Stimulated activated naive B cell treated with anti-CD40 and anti-IgM and Interleukin-4, amounts not matched to agents 10 μg/mL and 1 μg/mL and 100 μg/mL, for 72 hours (primary cell): ENCODE results near the gene USP19.

Experiments used
- ATAC-seq, 2 donors: fragments of 150-1000 bp; cut with Tn5 transposase; replicated peaks; 2 replicates each; pipeline ENCODE4 v1.10.0; 2021; ENCODE audit warnings: moderate library complexity in 1 of 2
- DNase-seq: peaks from one replicate; pipeline ENCODE4 v3.0.0; 2021
- H3K27ac Mint-ChIP-seq: one replicate; pipeline ENCODE4 v1.8.0; 2022; ENCODE audit warnings: mild to moderate bottlenecking, mixed read lengths
- H3K27me3 Mint-ChIP-seq, 2 donors: one replicate each; pipeline ENCODE4 v1.8.0; 2022; ENCODE audit warnings: mixed read lengths in 2 of 2
- H3K36me3 Mint-ChIP-seq, 2 donors: one replicate each; pipeline ENCODE4 v1.8.0; 2022; ENCODE audit warnings: mixed read lengths in 2 of 2, mild to moderate bottlenecking in 1 of 2
- H3K4me1 Mint-ChIP-seq, 2 donors: one replicate each; pipeline ENCODE4 v1.8.0; 2022; ENCODE audit warnings: mixed read lengths in 2 of 2, mild to moderate bottlenecking in 1 of 2
- H3K4me3 Mint-ChIP-seq, 2 donors: one replicate each; pipeline ENCODE4 v1.8.0; 2022; ENCODE audit warnings: mild to moderate bottlenecking in 2 of 2, mixed read lengths in 2 of 2, moderate library complexity in 1 of 2
- H3K9me3 Mint-ChIP-seq, 2 donors: one replicate each; pipeline ENCODE4 v1.8.0; 2022; ENCODE audit warnings: mixed read lengths in 2 of 2, mild to moderate bottlenecking in 1 of 2

The USP19 gene, protein sequence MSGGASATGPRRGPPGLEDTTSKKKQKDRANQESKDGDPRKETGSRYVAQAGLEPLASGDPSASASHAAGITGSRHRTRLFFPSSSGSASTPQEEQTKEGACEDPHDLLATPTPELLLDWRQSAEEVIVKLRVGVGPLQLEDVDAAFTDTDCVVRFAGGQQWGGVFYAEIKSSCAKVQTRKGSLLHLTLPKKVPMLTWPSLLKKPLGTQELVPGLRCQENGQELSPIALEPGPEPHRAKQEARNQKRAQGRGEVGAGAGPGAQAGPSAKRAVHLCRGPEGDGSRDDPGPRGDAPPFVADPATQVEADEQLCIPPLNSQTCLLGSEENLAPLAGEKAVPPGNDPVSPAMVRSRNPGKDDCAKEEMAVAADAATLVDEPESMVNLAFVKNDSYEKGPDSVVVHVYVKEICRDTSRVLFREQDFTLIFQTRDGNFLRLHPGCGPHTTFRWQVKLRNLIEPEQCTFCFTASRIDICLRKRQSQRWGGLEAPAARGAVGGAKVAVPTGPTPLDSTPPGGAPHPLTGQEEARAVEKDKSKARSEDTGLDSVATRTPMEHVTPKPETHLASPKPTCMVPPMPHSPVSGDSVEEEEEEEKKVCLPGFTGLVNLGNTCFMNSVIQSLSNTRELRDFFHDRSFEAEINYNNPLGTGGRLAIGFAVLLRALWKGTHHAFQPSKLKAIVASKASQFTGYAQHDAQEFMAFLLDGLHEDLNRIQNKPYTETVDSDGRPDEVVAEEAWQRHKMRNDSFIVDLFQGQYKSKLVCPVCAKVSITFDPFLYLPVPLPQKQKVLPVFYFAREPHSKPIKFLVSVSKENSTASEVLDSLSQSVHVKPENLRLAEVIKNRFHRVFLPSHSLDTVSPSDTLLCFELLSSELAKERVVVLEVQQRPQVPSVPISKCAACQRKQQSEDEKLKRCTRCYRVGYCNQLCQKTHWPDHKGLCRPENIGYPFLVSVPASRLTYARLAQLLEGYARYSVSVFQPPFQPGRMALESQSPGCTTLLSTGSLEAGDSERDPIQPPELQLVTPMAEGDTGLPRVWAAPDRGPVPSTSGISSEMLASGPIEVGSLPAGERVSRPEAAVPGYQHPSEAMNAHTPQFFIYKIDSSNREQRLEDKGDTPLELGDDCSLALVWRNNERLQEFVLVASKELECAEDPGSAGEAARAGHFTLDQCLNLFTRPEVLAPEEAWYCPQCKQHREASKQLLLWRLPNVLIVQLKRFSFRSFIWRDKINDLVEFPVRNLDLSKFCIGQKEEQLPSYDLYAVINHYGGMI (N-terminal part only)

DNA sequence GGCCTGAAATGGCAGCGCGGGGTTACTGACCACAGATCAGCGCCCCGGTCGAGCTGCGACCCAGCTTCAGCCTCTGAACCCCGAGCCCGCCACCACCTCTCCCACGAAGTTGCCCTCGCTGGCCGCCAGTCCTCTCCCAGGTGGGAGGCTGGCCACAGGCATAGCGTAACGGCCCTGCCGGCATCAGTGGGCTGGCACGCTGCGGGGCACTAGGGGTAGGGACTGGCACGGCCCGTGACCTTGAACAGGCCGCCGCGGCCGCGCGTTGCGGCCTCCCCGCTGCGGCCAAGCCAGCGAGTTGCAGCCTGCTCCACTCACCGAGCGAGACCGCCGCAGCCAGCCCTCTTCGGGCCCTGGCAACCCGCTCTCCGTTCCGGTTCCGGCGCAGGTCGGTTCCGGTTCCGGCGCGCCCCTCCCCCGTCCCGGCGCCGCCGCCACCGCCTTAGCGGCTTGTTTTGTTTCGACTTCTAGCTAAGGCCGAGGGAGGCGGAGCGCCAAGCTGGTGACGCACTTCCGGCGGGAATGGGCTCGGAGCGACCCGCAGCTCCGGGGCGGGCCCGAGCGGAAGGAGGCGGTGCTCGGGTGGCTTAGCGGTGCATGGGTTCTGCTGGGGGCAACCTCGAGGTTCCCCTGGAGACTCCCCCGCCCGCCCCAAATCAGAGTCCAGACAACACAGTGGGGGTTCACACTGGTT lies at the start of gene USP19:
TSS of gene USP19 (minus strand) at position 386 of the 694 bp plus-strand sequence. CDS start 1,678 bp downstream, outside the sequence.
- Mint-ChIP-seq H3K4me3 (peak within 1 kb of the TSS; percentile 86 to 88), H3K4me1 (peaks cover 11 to 23% of the 10 kb centered on the region in 2 donors), H3K27me3 (no peaks in the 10 kb centered on the region), H3K36me3 (peaks cover 23% of the 10 kb centered on the region in 2 donors), H3K9me3 (no peaks in the 10 kb centered on the region), H3K27ac (peak within 1 kb of the TSS; percentile 94)
- peak; percentile 93 for DNase-seq
- peak; percentile 95 to 96 for ATAC-seq

DNA sequence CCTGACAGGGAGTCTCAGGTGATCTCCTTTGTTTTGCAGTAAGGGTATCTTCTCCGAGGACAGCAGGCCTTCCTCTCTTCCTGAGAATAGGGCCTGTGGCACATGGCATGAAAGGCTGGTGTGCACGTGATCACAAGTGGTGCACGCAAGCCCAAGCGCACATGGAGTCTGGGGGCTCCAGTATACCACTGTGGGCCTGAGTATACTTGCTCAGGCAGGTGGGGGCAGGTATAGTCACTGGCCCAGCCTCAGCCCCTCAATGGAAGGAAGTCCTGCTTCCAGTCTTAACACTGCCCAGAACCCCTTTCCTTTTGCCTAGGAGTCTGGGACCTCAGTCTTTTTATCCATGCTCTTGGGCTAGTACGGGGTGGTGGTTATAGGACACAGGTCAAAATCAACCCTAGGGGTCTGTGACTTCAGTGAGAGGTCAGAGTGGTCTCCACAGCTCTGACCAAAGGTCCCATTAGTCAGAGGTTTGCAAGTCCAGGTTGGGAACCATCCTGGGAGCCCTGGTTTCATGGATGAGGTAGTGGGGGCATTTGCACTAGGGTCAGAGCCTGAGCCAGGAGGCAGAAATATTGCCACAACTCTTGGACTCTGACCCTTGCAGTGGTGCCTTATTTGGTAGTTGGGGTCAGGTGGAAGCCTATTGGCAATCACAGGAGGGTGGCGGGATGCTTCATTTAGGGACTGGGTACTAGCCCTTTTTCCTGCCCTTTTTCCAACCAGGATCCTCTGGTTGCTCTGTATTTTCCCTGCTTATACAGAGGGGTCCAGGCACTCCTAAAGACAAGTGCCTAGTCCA lies 46.3 kb upstream of the USP19 start:
- peaks cover 13 to 31% of the 10 kb centered on the region in 2 donors for H3K36me3 Mint-ChIP-seq
- H3K4me3 Mint-ChIP-seq, result peak overlapping the region; percentile 88 to 91
- H3K9me3 Mint-ChIP-seq, result no peaks in the 10 kb centered on the region
- DNase-seq, result no peak
- H3K27me3 Mint-ChIP-seq, result peaks cover 0 to 5% of the 10 kb centered on the region in 2 donors
- H3K4me1 Mint-ChIP-seq, result peaks cover 27 to 44% of the 10 kb centered on the region in 2 donors
- no peak for ATAC-seq
- H3K27ac Mint-ChIP-seq, result peak overlapping the region; percentile 96

DNA sequence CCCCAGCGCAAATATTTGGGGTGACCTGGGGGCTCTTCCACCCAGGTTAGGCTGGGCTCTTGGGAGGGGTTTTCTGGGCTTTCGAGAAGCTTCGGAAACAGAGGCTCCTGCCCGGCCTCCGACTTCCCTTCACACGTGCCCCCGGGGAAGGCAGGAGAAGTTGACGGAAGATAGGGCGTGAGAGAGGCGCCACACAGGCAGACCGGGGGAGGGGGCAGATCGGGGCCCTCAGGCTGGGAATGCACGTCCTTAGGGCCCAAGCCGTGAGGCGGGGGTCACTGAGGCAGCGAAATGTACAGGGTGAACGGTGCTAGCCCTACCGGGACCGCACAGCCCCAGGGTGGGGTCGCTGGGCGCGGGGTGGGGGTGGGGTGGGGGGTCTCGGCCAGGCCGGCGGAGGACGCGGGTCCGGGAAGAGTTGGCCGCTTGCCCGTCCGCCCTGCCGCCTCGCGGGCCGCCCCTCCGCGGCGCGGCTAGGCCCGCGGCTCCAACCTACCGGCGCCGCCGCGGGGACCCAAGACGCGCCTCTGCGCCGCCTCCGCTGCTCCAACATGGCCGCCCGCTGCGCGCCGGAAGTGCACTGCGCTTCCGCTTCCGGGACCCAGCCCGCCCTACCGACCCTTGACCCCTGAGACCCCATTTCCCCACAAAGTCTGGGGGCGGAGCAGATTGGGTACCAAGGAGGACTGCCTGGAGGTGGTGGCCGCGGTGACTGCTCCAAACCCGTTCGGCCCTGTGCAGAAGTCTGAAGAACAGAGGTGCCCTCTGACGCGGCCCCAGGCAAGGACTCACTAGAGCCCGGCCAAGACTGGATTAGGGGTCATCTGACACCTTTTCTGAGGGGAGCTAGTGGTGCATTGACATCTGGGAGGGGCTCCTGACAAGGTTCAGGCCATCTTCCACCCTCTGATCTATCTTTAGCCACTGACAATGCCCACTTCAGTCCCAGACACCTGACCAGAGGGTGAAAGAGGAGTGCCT lies 45.4 kb upstream of the USP19 start, which contains the start of gene CCDC71:
TSS of gene CCDC71 (minus strand) at position 561 of the 981 bp plus-strand sequence. CDS start 2,123 bp downstream, outside the sequence.
- H3K27ac Mint-ChIP-seq, result peak within 1 kb of the TSS; percentile 98
- H3K9me3 Mint-ChIP-seq, result no peaks in the 10 kb centered on the region
- peaks cover 0 to 5% of the 10 kb centered on the region in 2 donors for H3K27me3 Mint-ChIP-seq
- peaks cover 28 to 44% of the 10 kb centered on the region in 2 donors for H3K4me1 Mint-ChIP-seq
- peak within 1 kb of the TSS; percentile 93 to 99 for H3K4me3 Mint-ChIP-seq
- ATAC-seq (peak; percentile 88 to 89), DNase-seq (peak; percentile 73)
- H3K36me3 Mint-ChIP-seq, result peaks cover 13 to 39% of the 10 kb centered on the region in 2 donors

DNA sequence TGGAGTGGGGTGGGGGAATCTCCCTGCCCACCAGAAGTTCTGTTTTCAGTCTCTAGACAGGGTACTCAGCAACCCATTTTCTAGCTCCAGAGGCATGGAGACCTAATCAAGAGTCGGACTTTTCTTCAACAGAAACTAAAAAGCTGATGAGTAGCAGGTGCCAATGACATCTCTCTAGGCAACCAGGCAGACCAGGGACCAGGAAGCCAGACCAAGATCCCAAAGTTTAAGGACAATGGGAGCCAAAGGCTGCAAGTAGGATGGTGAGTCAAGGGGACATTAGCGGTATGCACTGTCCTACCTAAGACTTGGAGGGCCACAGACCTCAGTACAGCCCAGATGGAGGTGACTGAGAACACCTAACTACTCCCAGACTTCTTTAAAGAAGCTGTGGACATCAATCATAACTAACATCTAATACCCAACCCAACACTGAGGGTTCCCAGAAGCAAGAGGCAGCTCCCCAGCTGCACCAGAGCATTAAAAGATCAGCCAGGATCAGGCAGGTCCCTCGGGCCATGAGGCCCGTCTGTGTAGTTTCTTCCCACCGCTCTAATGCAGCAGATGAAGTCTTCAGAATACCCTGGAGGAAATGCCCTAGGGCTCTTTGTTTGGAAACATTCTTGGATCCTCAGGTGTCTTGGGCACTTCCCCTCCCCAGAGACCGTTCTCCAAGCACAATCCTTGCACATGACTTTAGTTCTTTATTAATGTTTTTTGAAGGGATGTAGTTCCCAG lies 44.5 kb upstream of the USP19 start:
- H3K36me3 Mint-ChIP-seq, result peaks cover 13 to 40% of the 10 kb centered on the region in 2 donors
- no peaks in the 10 kb centered on the region for H3K9me3 Mint-ChIP-seq
- H3K27me3 Mint-ChIP-seq, result peaks cover 0 to 5% of the 10 kb centered on the region in 2 donors
- peaks cover 25 to 40% of the 10 kb centered on the region in 2 donors for H3K4me1 Mint-ChIP-seq
- peak overlapping the region; percentile 98 for H3K27ac Mint-ChIP-seq
- ATAC-seq (peak in 1 of 2 donors; percentile 8), DNase-seq (no peak)
- H3K4me3 Mint-ChIP-seq, result peak overlapping the region; percentile 93 to 99

DNA sequence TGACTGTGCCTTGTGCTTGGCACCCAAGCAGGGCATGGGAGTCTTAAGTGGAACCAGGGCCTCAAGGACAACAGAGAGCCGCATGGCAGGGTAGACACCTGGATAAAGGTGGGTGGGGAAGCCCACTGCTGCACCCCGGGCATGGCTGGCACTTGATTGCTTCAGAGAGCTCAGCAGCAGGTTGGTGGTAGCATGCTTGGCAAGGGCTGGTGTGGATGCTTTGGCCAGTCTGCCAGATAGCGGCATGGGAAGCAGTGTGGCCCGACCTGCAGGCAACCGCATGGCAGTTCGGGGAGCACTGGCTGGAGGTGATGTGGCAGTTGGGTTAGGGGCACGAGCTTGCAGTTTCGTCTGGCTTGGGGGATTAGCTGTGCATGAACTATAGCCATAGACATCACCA lies 43.0 kb upstream of the USP19 start:
- Mint-ChIP-seq H3K4me3 (peak overlapping the region in 1 of 2 donors; percentile 30), H3K9me3 (no peaks in the 10 kb centered on the region), H3K36me3 (peaks cover 15 to 40% of the 10 kb centered on the region in 2 donors), H3K27me3 (no peaks in the 10 kb centered on the region), H3K4me1 (peaks cover 28 to 45% of the 10 kb centered on the region in 2 donors), H3K27ac (no peak overlapping the region)
- no peak for DNase-seq
- no peak for ATAC-seq

DNA sequence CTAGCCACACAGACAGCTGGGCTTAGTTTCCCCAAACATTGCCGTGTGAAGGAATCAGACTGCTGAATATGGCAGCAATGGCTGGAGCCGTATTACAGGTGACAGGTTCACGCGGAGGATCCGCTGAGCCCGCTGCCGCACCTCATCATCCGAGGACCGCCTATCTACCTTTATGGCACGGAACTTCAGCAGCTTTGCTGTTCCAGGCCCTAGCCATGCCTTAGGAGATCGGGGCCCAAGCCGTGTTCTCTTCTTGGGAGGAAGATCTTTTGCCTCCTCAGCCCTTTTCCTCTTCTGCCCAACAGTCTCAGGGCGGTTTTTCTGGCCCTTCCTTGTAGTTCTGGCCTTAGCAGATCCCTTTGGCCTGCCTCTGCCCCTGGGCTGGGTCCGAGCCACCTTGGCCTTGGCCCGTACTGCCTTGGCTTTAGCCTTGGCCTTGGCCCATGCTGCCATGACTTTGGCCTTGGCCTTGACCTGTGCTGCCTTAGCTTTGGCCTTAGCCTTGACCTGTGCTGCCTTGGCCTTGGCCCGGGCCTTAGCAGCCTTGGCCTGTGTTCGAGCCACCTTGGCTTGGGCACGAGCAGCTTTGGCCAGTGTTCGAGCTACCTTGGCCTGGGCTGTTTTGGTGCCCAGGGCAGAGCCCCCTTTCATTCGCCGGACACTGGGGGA lies 42.3 kb upstream of the USP19 start:
- ATAC-seq (no peak), DNase-seq (no peak)
- H3K4me3 Mint-ChIP-seq, result no peak overlapping the region
- H3K9me3 Mint-ChIP-seq, result no peaks in the 10 kb centered on the region
- H3K27me3 Mint-ChIP-seq, result no peaks in the 10 kb centered on the region
- H3K36me3 Mint-ChIP-seq, result peaks cover 15 to 40% of the 10 kb centered on the region in 2 donors
- H3K27ac Mint-ChIP-seq, result no peak overlapping the region
- H3K4me1 Mint-ChIP-seq, result peaks cover 30 to 50% of the 10 kb centered on the region in 2 donors

DNA sequence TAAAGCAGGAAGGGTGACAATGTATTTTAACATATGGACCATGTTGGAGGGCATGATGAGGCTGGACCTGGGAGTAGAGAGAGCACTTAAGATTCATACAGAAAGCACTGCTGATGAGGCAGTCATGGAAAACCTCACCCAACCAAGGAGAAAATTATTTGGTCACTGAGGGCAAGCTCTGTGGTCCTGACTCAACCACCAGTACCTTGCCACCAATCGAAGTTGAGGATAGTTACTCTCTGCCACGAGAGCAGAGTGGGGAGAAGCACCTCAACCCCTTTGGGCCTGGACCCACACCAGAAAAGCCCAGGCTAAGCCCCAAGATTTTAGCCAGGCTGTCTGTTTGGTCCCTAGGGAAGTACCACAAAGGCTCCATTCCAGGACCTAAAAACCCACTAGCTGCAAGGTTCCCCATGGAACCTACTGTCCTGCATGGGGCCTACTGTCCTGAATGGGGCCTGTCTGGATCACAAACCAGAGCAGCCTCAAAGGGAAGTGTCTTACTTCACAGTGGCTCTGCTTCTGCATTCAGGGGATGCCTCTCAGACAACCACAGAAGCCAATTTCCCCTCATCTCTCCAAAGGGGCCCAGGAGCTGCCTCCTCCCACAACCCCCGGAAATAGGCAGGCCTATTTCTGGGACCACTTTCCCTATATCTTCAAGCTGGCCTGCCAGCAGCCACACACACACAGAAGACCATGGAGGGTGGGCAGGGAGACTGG lies 41.3 kb upstream of the USP19 start:
- Mint-ChIP-seq H3K36me3 (peaks cover 15 to 40% of the 10 kb centered on the region in 2 donors), H3K27ac (no peak overlapping the region), H3K4me3 (no peak overlapping the region), H3K9me3 (no peaks in the 10 kb centered on the region), H3K4me1 (peaks cover 30 to 50% of the 10 kb centered on the region in 2 donors), H3K27me3 (no peaks in the 10 kb centered on the region)
- DNase-seq, result no peak
- no peak for ATAC-seq

DNA sequence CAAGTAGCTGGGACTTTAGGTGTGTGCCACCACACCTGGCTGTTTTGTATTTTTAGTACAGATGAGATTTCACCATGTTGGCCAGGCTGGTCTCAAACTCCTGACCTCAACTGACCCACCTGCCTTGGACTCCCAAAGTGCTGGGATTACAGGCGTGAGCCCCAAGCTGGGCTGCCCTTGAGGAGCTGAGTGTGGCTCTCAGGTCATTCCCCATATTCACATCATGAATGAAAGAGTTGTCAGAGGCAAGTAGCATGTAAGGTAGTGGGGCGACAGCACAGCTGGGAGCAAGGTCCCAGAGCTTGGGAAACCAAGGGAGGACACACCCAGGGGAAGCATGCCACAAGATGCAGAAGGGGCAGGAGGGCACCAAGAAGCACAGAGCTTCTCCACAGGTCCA lies 40.6 kb upstream of the USP19 start:
- Mint-ChIP-seq H3K9me3 (no peaks in the 10 kb centered on the region), H3K4me3 (no peak overlapping the region), H3K36me3 (peaks cover 15 to 40% of the 10 kb centered on the region in 2 donors), H3K27ac (peak overlapping the region; percentile 20), H3K27me3 (no peaks in the 10 kb centered on the region), H3K4me1 (peaks cover 26 to 43% of the 10 kb centered on the region in 2 donors)
- ATAC-seq (no peak), DNase-seq (no peak)

DNA sequence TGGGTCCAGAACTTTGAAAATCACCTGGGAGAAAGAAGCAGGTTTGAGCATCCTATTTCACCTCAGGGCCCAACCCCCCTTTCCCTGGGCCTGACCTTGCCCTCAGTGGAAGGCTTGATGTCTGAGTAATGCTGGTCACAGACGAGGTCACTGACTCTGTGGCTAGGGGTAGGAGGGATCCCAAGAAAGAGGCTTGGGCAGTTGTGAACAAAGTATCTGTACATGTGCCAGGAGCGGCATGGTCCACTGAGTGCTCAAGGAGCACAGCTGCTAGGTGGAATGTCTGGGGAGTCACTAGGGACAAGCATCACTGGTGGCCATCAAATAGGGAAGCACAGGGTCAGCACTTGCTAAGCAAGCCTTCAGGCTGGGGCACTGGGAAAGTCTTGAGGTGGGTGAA lies 38.2 kb upstream of the USP19 start:
- peak overlapping the region; percentile 84 for H3K27ac Mint-ChIP-seq
- peaks cover 15 to 22% of the 10 kb centered on the region in 2 donors for H3K4me1 Mint-ChIP-seq
- ATAC-seq (peak in 1 of 2 donors; percentile 24), DNase-seq (no peak)
- no peaks in the 10 kb centered on the region for H3K9me3 Mint-ChIP-seq
- peaks cover 8 to 20% of the 10 kb centered on the region in 2 donors for H3K36me3 Mint-ChIP-seq
- no peak overlapping the region for H3K4me3 Mint-ChIP-seq
- H3K27me3 Mint-ChIP-seq, result no peaks in the 10 kb centered on the region

DNA sequence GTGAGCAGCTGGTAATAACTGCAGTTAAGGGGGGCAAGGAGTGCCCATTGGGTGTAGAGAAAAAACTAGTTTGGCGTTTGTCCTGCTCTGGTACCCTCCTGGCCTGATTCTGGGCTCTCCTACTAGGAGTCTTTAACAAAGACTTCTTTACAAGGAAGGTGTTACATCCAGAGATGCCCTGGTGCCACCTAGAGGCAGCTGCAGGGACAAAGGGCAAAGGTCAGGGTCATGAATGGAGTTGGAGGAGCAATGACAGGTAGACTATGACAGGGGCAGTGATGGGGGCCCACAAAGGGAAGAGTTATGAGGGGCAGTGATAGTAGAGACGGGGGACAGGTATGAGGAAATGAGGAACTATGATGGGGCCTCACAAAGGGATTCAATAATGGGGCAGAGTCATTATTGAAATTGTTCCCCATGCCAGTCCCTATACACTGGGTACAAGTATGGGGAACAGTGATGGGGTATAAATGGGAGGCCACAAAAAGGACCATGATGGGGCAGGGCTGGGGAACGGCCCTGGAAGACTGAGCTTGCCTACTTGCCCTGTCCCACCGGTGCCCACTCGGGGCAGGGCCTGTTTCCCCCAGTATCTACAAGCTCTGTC lies 37.6 kb upstream of the USP19 start:
- Mint-ChIP-seq H3K9me3 (no peaks in the 10 kb centered on the region), H3K27me3 (no peaks in the 10 kb centered on the region), H3K27ac (peak overlapping the region; percentile 42), H3K4me3 (no peak overlapping the region), H3K4me1 (peaks cover 11 to 18% of the 10 kb centered on the region in 2 donors), H3K36me3 (peaks cover 2 to 15% of the 10 kb centered on the region in 2 donors)
- ATAC-seq (peak; percentile 88 to 89), DNase-seq (peak; percentile 38)
